Measurements from ENCODE around the gene CISTR. TPM values are rescaled to one million over a fixed set of nuclear protein-coding genes. Genes with fewer than 3 reads are reported as not detected.
"Not testable (repeated sequence)": the region's sequence is repeated elsewhere in the genome, so short reads cannot be mapped to it uniquely, and the experiment has no call there.

Gene CISTR
- polyA plus RNA-seq, 1 experiment = not detected

GRCh38 chr12:53720946-53721345 is 30.8 kb downstream of the CISTR start:
- CTCF ChIA-PET = interaction anchor here (1.7 to 17.3 kb wide), 3 partner anchors 19 to 24 kb away, joined by 4 to 439 read pairs (median 9); no protein-coding TSS in a partner anchor
- Histone ChIP-seq H3K9me3 (ENCODE audit: control insufficient read depth, insufficient read depth, low read length) (no peaks in the 10 kb centered on the region), H3K27ac (ENCODE audit: low read depth, low read length) (no peak overlapping the region), H3K4me3 (ENCODE audit: low read depth, low read length) (no peak overlapping the region), H3K27me3 (ENCODE audit: control insufficient read depth, insufficient read depth, low read length) (no peaks in the 10 kb centered on the region)
- DNase-seq (ENCODE audit: low read depth, low spot score) = no peak
- POLR2A ChIA-PET = no interaction called here
- TF ChIP-seq CTCF (IDR thresholded peaks at IDR 0.05; ENCODE audit: low read depth, low read length) = no peak

GRCh38 chr12:53719649-53720048 is 32.1 kb downstream of the CISTR start:
- Histone ChIP-seq H3K4me3 (ENCODE audit: low read depth, low read length) (no peak overlapping the region), H3K27me3 (ENCODE audit: control insufficient read depth, insufficient read depth, low read length) (no peaks in the 10 kb centered on the region), H3K9me3 (ENCODE audit: control insufficient read depth, insufficient read depth, low read length) (no peaks in the 10 kb centered on the region), H3K27ac (ENCODE audit: low read depth, low read length) (no peak overlapping the region)
- CTCF ChIA-PET = interaction anchor here (1.4 to 3.0 kb wide), 4 partner anchors 18 to 28 kb away, joined by 4 to 10 read pairs (median 8); no protein-coding TSS in a partner anchor
- no peak for TF ChIP-seq CTCF (IDR thresholded peaks at IDR 0.05; ENCODE audit: low read depth, low read length)
- POLR2A ChIA-PET = no interaction called here
- no peak for DNase-seq (ENCODE audit: low read depth, low spot score)

- H3K4me3 ChIP-seq (ENCODE audit: low read depth, low read length); DNase-seq (ENCODE audit: low read depth, low spot score); H3K27me3 ChIP-seq (ENCODE audit: control insufficient read depth, insufficient read depth, low read length); POLR2A ChIA-PET; H3K27ac ChIP-seq (ENCODE audit: low read depth, low read length); H3K9me3 ChIP-seq (ENCODE audit: control insufficient read depth, insufficient read depth, low read length): not testable (repeated sequence)
- CTCF ChIA-PET = interaction anchor here (0.8 to 3.0 kb wide), 4 partner anchors 13 to 27 kb away, joined by 4 to 10 read pairs (median 8); no protein-coding TSS in a partner anchor
Observed at GRCh38 chr12:53718567-53718966, 33.2 kb downstream of the CISTR start.

- H3K27ac ChIP-seq (ENCODE audit: low read depth, low read length) = no peak overlapping the region
- TF ChIP-seq CTCF (IDR thresholded peaks at IDR 0.05; ENCODE audit: low read depth, low read length) = no peak
- H3K9me3 ChIP-seq (ENCODE audit: control insufficient read depth, insufficient read depth, low read length) = no peaks in the 10 kb centered on the region
- no peaks in the 10 kb centered on the region for H3K27me3 ChIP-seq (ENCODE audit: control insufficient read depth, insufficient read depth, low read length)
- ChIA-PET POLR2A (no interaction called here), CTCF (interaction anchor here (1.2 to 2.6 kb wide), 3 partner anchors 15 to 29 kb away, joined by 7 to 20 read pairs (median 9); no protein-coding TSS in a partner anchor)
- no peak overlapping the region for H3K4me3 ChIP-seq (ENCODE audit: low read depth, low read length)
- no peak for DNase-seq (ENCODE audit: low read depth, low spot score)
Observed at GRCh38 chr12:53717319-53717718, 34.5 kb downstream of the CISTR start.

GRCh38 chr12:53714004-53714403 is 37.8 kb downstream of the CISTR start:
- Histone ChIP-seq H3K4me3 (ENCODE audit: low read depth, low read length) (no peak overlapping the region), H3K27ac (ENCODE audit: low read depth, low read length) (no peak overlapping the region), H3K27me3 (ENCODE audit: control insufficient read depth, insufficient read depth, low read length) (peaks cover 6% of the 10 kb centered on the region), H3K9me3 (ENCODE audit: control insufficient read depth, insufficient read depth, low read length) (no peaks in the 10 kb centered on the region)
- DNase-seq (ENCODE audit: low read depth, low spot score) = no peak
- ChIA-PET CTCF (interaction anchor here (0.5 to 2.0 kb wide), 7 partner anchors 12 to 500 kb away, joined by 3 to 7 read pairs (median 4); no protein-coding TSS in a partner anchor), POLR2A (no interaction called here)
- no peak for TF ChIP-seq CTCF (IDR thresholded peaks at IDR 0.05; ENCODE audit: low read depth, low read length)
